ENCODE results near the gene ZBTB45.
"Not testable (repeated sequence)": the region's sequence is repeated elsewhere in the genome, so short reads cannot be mapped to it uniquely, and the experiment has no call there.

ZBTB45 gene

GRCh38 chr19:58473775-58474174 is 45.8 kb downstream of the ZBTB45 start:
- in situ Hi-C loops (cut with HindIII; ENCODE audit: low sequenced_read_pairs): no loop called here
- TF ChIP-seq, protein P1, sequence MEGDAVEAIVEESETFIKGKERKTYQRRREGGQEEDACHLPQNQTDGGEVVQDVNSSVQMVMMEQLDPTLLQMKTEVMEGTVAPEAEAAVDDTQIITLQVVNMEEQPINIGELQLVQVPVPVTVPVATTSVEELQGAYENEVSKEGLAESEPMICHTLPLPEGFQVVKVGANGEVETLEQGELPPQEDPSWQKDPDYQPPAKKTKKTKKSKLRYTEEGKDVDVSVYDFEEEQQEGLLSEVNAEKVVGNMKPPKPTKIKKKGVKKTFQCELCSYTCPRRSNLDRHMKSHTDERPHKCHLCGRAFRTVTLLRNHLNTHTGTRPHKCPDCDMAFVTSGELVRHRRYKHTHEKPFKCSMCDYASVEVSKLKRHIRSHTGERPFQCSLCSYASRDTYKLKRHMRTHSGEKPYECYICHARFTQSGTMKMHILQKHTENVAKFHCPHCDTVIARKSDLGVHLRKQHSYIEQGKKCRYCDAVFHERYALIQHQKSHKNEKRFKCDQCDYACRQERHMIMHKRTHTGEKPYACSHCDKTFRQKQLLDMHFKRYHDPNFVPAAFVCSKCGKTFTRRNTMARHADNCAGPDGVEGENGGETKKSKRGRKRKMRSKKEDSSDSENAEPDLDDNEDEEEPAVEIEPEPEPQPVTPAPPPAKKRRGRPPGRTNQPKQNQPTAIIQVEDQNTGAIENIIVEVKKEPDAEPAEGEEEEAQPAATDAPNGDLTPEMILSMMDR (IDR thresholded peaks at IDR 0.05; ENCODE audit: low read depth, low read length, missing control alignments): no peak
- no peak overlapping the region for H3K4me3 ChIP-seq (ENCODE audit: low read depth, low read length)
- DNase-seq (ENCODE audit: low read depth): no peak

DNA sequence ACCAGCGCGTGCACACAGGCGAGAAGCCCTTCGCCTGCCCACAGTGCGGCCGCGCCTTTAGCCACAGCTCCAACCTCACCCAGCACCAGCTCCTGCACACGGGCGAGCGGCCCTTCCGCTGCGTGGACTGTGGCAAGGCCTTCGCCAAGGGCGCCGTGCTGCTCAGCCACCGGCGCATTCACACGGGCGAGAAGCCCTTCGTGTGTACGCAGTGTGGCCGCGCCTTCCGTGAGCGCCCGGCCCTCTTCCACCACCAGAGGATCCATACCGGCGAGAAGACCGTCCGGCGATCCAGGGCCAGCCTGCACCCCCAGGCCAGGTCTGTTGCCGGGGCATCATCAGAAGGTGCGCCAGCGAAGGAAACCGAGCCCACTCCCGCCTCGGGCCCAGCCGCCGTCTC is 47.9 kb downstream of the ZBTB45 start:
- TF ChIP-seq, protein P1 (IDR thresholded peaks at IDR 0.05; ENCODE audit: low read depth, low read length, missing control alignments): no peak
- H3K4me3 ChIP-seq (ENCODE audit: low read depth, low read length): no peak overlapping the region
- in situ Hi-C loops (cut with HindIII; ENCODE audit: low sequenced_read_pairs): no loop called here
- no peak for DNase-seq (ENCODE audit: low read depth)

- H3K4me3 ChIP-seq (ENCODE audit: low read depth, low read length); in situ Hi-C loops (cut with HindIII; ENCODE audit: low sequenced_read_pairs); DNase-seq (ENCODE audit: low read depth): not testable (repeated sequence)
These were observed 48.6 kb downstream of the ZBTB45 start for GRCh38 chr19:58470837-58471543.

GRCh38 chr19:58469241-58470013 is 50.2 kb downstream of the ZBTB45 start:
- TF ChIP-seq, protein P1 (IDR thresholded peaks at IDR 0.05; ENCODE audit: low read depth, low read length, missing control alignments): no peak
- in situ Hi-C loops (cut with HindIII; ENCODE audit: low sequenced_read_pairs): no loop called here
- DNase-seq (ENCODE audit: low read depth): no peak
- H3K4me3 ChIP-seq (ENCODE audit: low read depth, low read length): no peak overlapping the region

- in situ Hi-C loops (cut with HindIII; ENCODE audit: low sequenced_read_pairs): no loop called here
- DNase-seq (ENCODE audit: low read depth): no peak
- peak overlapping the region; percentile 5 for H3K4me3 ChIP-seq (ENCODE audit: low read depth, low read length)
- TF ChIP-seq, protein P1 (IDR thresholded peaks at IDR 0.05; ENCODE audit: low read depth, low read length, missing control alignments): no peak
These were observed 51.3 kb downstream of the ZBTB45 start for GRCh38 chr19:58468216-58468839.

GRCh38 chr19:58466760-58467589 is 52.6 kb downstream of the ZBTB45 start, which contains the start of gene ZNF324:
Gene ZNF324 (plus strand): TSS chr19:58467080. CDS start chr19:58469186, 2,106 bp downstream.
- peak within 1 kb of the TSS; percentile 85 for H3K4me3 ChIP-seq (ENCODE audit: low read depth, low read length)
- peak; percentile 89 for DNase-seq (ENCODE audit: low read depth)
- in situ Hi-C loops (cut with HindIII; ENCODE audit: low sequenced_read_pairs): no loop called here
- TF ChIP-seq, protein P1 (IDR thresholded peaks at IDR 0.05; ENCODE audit: low read depth, low read length, missing control alignments): no peak

Measured in astrocyte of the cerebellum (primary cell).